DOHH2 (cell line): ENCODE measurements around the gene COLEC11.

ENCODE experiments used
- H3F3A ChIP-seq: fragments of 200-600 bp; sonication (generic), shearing (Covaris generic); 2 replicates; pipeline ENCODE4 v1.6.0; 2016; ENCODE audit warnings: antibody characterized with exemption, mild to moderate bottlenecking; ENCODE audit not compliant: control insufficient read depth, insufficient read depth
- H3K27ac ChIP-seq: fragments of 200-600 bp; sonication (generic); 2 replicates; pipeline ENCODE4 v1.5.1; 2014; ENCODE audit warnings: low read depth, mild to moderate bottlenecking, low read length, moderate library complexity
- H3K27me3 ChIP-seq: fragments of 200-600 bp; sonication (generic); 2 replicates; pipeline ENCODE4 v1.6.1; 2014; ENCODE audit warnings: mild to moderate bottlenecking, low read length, mixed read lengths; ENCODE audit not compliant: control insufficient read depth
- H3K36me3 ChIP-seq: fragments of 200-600 bp; sonication (generic); 2 replicates; pipeline ENCODE4 v1.6.1; 2014; ENCODE audit warnings: mild to moderate bottlenecking, low read length, moderate library complexity, mixed read lengths; ENCODE audit not compliant: control insufficient read depth
- H3K4me1 ChIP-seq: fragments of 200-600 bp; sonication (generic); 2 replicates; pipeline ENCODE4 v1.6.1; 2014; ENCODE audit warnings: mild to moderate bottlenecking, low read length, mixed read lengths; ENCODE audit not compliant: control insufficient read depth
- H3K4me2 ChIP-seq: fragments of 200-600 bp; sonication (generic); 2 replicates; pipeline ENCODE4 v1.6.0; 2014; ENCODE audit warnings: mild to moderate bottlenecking, low read length, moderate library complexity
- H3K4me3 ChIP-seq: fragments of 200-600 bp; sonication (generic); 2 replicates; pipeline ENCODE4 v1.5.1; 2014; ENCODE audit warnings: mild to moderate bottlenecking, low read length, mixed read lengths
- H3K79me2 ChIP-seq: fragments of 200-600 bp; sonication (generic); 2 replicates; pipeline ENCODE4 v1.6.1; 2014; ENCODE audit warnings: mild to moderate bottlenecking, low read length, mixed read lengths; ENCODE audit not compliant: control insufficient read depth
- H3K9me2 ChIP-seq: fragments of 200-600 bp; sonication (generic); replicated peaks from 2 replicates; pipeline ENCODE4 v1.6.1; 2014; ENCODE audit warnings: mild to moderate bottlenecking, low read length, mixed read lengths; ENCODE audit not compliant: control insufficient read depth
- H3K9me3 ChIP-seq: fragments of 200-600 bp; sonication (generic); 2 replicates; pipeline ENCODE4 v1.6.1; 2014; ENCODE audit warnings: antibody characterized with exemption, low read length, mixed read lengths; ENCODE audit not compliant: control insufficient read depth, insufficient read depth
- H4K20me1 ChIP-seq: fragments of 200-600 bp; sonication (generic); 2 replicates; pipeline ENCODE4 v1.6.0; 2014; ENCODE audit warnings: low read depth, mild to moderate bottlenecking, antibody characterized with exemption, low read length, moderate library complexity; ENCODE audit not compliant: control insufficient read depth, insufficient read depth
- EZH2phosphoT487 ChIP-seq: fragments of 200-600 bp; sonication (generic); IDR thresholded peaks from 2 replicates; pipeline ENCODE4 v1.6.1; 2017; ENCODE audit warnings: borderline replicate concordance, mild to moderate bottlenecking, antibody characterized with exemption, low read length, moderate library complexity, mixed read lengths
- TF ChIP-seq, protein P1 (sequence below): fragments of 200-600 bp; sonication (generic); IDR thresholded peaks from one replicate; pipeline ENCODE4 v1.5.1; 2014; ENCODE audit warnings: antibody characterized with exemption, mild to moderate bottlenecking, low read depth, low read length; ENCODE audit not compliant: poor library complexity, severe bottlenecking

The COLEC11 gene

DNA sequence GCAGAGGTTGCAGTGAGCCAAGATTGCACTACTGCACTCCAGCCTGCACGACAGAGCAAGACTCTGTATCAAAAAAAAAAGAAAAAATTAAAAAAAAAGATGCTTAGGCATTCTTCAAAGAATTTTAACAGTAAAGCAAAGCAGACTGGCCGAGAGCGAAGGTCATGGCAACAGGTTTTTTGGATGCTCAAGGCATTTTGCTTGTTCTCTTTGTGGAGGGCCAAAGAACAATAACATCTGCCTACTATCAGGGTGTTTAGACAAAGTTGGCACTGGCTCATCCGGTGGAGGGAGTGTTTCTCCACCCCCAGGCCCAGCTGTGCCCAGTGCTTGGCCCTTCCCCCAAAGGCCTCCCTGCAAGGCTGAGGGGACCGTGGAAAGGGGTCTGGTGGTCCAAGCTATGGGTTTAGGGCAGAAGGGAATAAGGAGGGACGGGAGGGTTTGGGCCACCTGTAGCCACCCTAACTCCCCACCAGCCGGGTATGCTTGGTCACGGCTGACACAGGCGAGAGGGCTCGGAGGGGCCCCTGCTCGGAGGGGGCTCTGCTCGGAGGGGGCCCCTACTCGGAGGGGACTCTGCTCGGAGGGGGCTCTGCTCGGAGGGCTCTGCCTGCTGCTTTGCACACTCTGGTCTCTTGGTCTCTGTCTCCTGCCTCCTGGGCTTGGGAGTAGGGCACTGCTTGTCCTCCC, 36.4 kb downstream of the COLEC11 start:
- Histone ChIP-seq H3K4me1 (no peaks in the 10 kb centered on the region), H3K9me3 (no peaks in the 10 kb centered on the region), H4K20me1 (no peaks in the 10 kb centered on the region), H3F3A (no peaks in the 10 kb centered on the region), H3K79me2 (no peaks in the 10 kb centered on the region), H3K27ac (no peak overlapping the region), H3K4me2 (no peak overlapping the region), H3K36me3 (no peaks in the 10 kb centered on the region), H3K4me3 (no peak overlapping the region), H3K27me3 (no peaks in the 10 kb centered on the region), H3K9me2 (no peaks in the 10 kb centered on the region)
- no peak for TF ChIP-seq EZH2phosphoT487
- TF ChIP-seq, protein P1, sequence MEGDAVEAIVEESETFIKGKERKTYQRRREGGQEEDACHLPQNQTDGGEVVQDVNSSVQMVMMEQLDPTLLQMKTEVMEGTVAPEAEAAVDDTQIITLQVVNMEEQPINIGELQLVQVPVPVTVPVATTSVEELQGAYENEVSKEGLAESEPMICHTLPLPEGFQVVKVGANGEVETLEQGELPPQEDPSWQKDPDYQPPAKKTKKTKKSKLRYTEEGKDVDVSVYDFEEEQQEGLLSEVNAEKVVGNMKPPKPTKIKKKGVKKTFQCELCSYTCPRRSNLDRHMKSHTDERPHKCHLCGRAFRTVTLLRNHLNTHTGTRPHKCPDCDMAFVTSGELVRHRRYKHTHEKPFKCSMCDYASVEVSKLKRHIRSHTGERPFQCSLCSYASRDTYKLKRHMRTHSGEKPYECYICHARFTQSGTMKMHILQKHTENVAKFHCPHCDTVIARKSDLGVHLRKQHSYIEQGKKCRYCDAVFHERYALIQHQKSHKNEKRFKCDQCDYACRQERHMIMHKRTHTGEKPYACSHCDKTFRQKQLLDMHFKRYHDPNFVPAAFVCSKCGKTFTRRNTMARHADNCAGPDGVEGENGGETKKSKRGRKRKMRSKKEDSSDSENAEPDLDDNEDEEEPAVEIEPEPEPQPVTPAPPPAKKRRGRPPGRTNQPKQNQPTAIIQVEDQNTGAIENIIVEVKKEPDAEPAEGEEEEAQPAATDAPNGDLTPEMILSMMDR: no peak

DNA sequence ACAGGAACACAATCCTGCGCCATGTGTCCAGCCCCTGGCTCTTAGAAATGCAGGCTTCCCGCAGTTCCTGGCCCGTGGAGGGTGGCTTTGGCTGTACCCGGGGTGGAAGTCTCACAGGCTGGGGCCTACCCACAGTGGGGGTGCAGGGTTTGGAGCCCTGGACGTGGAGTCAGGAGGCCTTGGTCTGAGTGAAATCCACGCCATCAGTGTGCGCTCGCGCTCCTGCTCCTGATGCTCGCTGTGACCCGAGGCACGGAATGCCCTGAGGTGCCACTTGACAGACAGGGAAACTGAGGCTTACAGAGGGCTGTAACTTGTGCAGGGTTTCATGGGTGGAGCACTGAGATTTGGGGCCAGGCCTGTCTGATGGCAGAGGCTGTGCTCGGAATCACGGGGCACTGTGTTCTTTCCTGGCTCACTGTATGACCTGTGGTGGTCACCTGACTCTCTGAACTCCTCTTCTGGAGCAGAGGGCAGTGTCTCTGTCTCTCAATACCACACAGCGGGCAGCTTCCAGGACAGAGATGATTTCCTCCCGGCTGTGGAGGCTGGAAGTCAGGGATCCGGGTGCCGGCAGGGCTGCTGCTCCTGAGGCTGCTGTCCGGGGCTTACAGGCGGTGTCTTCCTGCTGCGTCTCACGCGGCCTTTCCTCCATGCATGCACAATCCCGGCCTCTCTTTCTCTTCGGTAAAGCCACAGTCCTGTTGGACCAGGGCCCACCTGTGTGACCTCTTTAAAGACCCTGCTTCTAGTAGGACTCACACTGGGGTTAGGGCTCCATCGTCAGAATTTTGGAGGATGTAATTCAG, 37.1 kb downstream of the COLEC11 start:
- Histone ChIP-seq H3K9me2 (no peaks in the 10 kb centered on the region), H3K4me2 (no peak overlapping the region), H3K4me3 (no peak overlapping the region)

DNA sequence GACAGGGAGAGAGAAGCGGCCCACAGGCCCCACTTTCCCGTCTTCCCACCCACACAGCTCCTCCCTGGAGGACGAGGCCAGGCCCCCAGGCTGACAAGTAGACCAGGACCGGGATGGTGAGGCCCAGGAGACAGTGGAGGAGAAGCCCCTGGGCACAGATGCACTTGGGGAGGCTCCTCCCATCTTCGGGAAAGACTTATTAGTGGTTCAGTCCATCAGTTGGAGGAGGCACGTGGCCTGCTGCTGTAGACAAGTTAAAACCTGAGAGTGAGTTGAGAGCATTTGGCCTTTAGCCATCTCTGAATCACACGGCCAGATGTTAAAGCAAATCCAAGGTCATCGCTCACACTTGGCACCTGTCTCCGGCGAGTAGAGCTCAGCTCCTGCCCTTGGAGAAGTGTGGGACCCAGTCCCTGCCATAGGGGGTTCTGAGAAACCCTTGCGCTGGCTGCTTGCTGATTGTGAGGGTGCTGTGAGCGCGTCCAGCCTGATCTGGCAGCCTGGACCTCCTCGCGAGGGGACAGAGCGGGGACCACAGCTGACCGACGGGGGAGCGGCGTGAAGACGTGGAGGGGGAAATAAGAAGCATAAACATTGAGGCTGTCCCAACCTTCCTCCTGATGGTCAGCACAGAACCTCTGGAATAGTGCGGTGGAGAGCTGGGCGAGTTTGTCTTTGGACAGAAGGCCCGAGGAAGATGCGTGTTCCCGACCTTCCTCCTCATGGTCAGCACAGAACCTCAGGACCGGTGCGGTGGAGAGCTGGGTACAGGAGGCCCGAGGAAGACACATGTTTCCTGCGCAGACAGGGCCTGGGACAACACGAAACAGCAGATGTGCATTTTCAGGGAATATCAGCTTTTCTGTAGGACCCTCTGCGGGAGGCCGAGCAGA, 38.4 kb downstream of the COLEC11 start:
- no peak overlapping the region for H3K27ac ChIP-seq
- no peaks in the 10 kb centered on the region for H3K9me2 ChIP-seq
- H3F3A ChIP-seq: no peaks in the 10 kb centered on the region
- no peaks in the 10 kb centered on the region for H3K36me3 ChIP-seq
- no peaks in the 10 kb centered on the region for H3K4me1 ChIP-seq
- no peaks in the 10 kb centered on the region for H3K79me2 ChIP-seq
- H3K4me2 ChIP-seq: no peak overlapping the region
- no peaks in the 10 kb centered on the region; the same call in 1 of the 2 replicates for H3K27me3 ChIP-seq
- H3K4me3 ChIP-seq: no peak overlapping the region
- no peaks in the 10 kb centered on the region for H4K20me1 ChIP-seq
- TF ChIP-seq, protein P1: no peak
- TF ChIP-seq EZH2phosphoT487: no peak
- no peaks in the 10 kb centered on the region for H3K9me3 ChIP-seq

More for the DNA sequence above, 37.1 kb downstream of the COLEC11 start:
- H3K27me3 ChIP-seq: no peaks in the 10 kb centered on the region; the same call in 1 of the 2 replicates
- no peaks in the 10 kb centered on the region for H4K20me1 ChIP-seq
- TF ChIP-seq, protein P1: no peak
- no peak for TF ChIP-seq EZH2phosphoT487
- no peak overlapping the region for H3K27ac ChIP-seq
- H3F3A ChIP-seq: no peaks in the 10 kb centered on the region
- H3K79me2 ChIP-seq: no peaks in the 10 kb centered on the region
- no peaks in the 10 kb centered on the region for H3K36me3 ChIP-seq
- H3K4me1 ChIP-seq: no peaks in the 10 kb centered on the region
- no peaks in the 10 kb centered on the region for H3K9me3 ChIP-seq
